M059J (cell line): Measurements from ENCODE around the gene N4BP3. TPM values are rescaled to one million over a fixed set of nuclear protein-coding genes. Genes with fewer than 3 reads are reported as not detected.
A peak's percentile ranks its signal among the peaks of the same experiment; 100 is the strongest.

Source experiments
- DNase-seq: peaks from one replicate; pipeline ENCODE4 v3.0.0-alpha.2; 2012; ENCODE audit warnings: low read depth
- total RNA-seq: library from RNA; depleted of rRNA; stranded (reverse); fragments of >200 nt; shearing (Covaris generic); gene quantifications from 2 replicates; pipeline ENCODE4 v1.2.3, GENCODE V29; 2014

Gene N4BP3
- total RNA-seq, 1 experiment from 2014 or later: 0.05 TPM

- no peak for DNase-seq
Observed at GRCh38 chr5:178103612-178104011, 9.7 kb upstream of the N4BP3 start.

DNA sequence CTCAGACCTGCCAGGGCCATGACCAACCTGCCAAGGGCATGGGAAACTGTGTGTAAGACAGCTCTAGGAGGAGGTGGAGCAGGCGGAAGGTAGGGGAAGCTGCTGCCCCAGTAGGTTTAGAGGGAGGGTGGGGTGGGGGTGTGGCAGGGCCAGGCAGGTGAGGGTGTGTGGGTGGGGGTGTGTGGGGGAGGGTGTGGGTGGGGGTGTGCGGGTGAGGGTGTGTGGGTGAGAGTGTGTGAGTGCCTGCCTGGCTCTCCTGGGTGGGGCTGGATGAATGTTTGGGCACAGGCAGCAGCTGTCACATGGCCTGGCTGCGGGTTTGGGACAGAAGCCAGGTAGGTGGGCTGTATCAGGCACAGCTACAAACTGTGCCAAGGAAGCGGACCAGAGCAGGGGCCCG lies 8.8 kb upstream of the N4BP3 start:
- DNase-seq: no peak

GRCh38 chr5:178106086-178106485 lies 7.2 kb upstream of the N4BP3 start:
- DNase-seq: no peak

GRCh38 chr5:178106556-178107239 lies 6.6 kb upstream of the N4BP3 start:
- no peak for DNase-seq

- no peak for DNase-seq
Observed at GRCh38 chr5:178107756-178108310, 5.5 kb upstream of the N4BP3 start.

GRCh38 chr5:178108446-178108845 lies 4.9 kb upstream of the N4BP3 start:
- no peak for DNase-seq

DNA sequence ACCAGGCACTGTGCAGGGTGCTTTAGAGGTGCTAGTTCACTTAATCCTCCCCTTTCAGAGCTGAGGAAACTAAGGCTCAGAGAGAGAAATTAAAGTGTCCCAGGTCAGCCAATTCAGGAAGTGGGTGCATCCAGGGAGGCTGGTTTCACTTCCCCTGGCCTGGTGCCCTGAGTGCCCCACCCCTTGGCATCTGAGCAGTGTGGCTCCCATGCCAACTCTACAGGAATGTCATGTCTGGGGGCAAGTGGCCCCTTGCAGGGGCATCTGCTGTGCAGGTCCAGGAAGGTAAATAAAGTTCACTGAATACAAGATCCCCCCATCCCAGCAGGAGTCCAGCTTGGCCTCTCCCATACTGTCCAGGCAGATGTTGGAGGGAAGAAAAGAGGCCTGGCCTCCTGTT lies 4.4 kb upstream of the N4BP3 start:
- no peak for DNase-seq

DNA sequence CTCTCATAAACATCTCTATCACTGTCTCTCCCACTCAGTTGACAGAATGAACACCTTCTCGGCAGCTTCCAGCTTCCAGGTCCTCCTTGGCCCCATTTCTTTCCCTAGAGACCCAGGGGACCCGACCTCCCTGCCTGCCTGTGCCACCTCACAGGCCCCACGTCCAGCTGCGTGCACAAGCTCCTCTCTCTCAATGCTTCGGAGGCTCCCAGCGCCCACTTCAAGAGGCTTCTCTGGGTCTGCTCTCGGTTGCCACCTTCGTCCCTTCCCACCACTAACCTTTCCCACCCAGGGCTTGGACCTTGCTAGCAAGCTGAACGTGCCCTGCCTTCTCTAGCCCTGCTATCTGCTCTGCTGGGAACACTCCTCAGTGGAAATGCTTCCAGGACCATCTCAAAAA lies 2.8 kb upstream of the N4BP3 start:
- DNase-seq: no peak

DNA sequence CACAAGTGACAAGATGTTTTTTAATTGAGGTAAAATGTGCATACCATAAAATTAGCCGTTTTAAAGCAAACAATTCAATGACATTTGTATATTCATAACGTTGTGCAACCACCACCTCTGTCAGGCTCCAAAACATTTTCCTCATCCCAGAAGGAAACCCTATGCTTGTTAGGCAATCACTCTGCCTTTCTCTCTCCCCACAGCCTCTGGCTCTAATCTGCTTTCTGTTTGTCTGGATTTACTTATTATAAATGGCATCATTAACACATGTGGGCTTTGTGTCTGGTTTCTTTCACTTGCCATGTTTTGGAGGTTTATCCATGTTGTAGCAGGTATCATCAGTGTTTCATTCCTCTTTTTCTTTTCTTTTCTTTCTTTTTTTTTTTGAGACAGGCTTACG lies 1.4 kb upstream of the N4BP3 start:
- no peak for DNase-seq

GRCh38 chr5:178112545-178112944 lies 787 bp upstream of the N4BP3 start:
- no peak for DNase-seq

- DNase-seq: no peak
Observed at GRCh38 chr5:178113841-178114324, 551 bp downstream of the N4BP3 start.

- DNase-seq: no peak
Observed at GRCh38 chr5:178114325-178115135, 1.2 kb downstream of the N4BP3 start.

DNA sequence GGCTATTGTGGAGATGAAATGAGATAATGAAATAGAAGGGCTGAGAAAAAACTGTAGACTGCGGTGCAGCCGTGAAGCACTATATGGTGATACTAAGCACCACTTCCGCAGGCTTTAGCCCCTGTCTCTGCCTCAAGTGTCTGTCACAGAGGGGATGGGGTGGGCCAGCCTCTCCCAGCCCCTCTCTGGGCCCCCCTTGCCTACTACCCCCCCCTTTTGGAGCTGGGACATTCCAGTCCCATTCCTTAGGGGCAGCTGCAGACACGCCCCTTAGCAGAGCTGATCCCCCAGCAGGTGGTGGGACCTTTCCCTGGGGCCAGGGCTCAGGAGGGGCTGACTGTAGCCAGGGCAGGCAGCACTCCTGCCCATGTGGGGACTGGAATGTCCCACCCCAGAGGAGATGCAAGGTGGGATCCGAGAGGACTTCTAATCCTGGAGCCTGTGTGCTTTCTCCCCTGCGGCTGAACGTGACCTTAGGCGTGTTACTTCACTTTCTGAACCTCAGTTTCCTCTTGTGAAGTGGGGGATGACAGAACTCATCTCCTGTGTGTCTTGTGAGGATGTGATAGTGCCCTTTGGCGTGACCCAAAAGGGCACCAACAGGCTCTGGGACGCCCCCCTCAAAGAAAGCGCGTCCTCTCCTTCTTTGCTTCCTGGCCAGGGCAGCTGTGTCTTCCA lies 1.9 kb downstream of the N4BP3 start:
- DNase-seq: no peak

DNA sequence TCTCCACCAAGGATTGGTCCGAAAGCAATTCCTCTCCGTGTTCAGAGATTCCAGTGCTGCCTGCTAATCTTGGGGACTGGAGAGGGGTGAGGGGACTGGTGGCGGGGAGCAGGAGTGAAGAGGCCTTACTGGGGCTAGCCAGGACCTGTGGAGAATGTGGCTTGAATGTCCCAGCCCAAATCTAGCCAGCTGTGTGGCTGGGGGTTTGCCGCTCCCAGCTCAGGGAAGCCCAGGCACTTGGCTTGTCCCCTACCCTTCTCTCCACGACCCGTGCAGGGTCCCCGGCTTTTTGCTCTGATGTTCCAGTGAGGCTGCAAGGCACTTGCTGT lies 2.4 kb downstream of the N4BP3 start:
- DNase-seq: no peak

DNA sequence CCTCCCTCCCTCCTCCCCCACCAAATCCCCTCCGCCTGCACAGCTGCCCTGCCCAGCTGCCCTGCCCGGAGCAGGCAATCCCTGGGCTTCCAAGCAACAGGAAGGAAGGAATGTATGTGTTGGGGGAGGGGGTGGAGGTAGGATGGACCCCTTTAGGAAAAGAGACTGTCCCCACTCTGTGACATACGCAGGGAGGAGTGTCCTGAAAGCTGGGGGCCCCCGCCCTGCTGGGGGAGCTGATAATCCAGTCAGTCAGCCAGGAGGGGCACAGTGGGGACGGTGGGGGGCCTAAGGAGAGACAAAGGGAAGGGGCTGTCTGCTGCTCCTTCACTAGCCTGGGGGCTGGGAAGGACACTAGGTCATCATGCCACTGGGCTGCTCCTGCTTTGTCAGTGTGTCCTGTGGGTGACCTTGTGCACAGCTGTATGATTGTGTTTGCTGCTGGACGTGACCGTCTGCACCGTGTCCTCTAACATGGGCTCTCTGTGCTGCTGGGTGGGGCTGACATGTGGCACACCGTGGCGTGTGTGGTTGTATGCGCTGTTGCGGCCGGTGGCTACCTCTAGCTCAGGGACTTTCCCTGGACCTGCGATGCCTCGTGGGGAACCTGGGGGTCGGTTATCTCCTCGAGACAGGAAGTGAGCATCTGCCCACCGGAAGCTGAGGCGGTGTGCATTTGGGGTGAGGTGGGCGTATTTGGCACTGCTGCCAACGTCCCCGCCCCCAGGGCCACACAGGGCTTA lies 3.0 kb downstream of the N4BP3 start:
- no peak for DNase-seq

- no peak for DNase-seq
Observed at GRCh38 chr5:178117923-178118701, 4.8 kb downstream of the N4BP3 start.

DNA sequence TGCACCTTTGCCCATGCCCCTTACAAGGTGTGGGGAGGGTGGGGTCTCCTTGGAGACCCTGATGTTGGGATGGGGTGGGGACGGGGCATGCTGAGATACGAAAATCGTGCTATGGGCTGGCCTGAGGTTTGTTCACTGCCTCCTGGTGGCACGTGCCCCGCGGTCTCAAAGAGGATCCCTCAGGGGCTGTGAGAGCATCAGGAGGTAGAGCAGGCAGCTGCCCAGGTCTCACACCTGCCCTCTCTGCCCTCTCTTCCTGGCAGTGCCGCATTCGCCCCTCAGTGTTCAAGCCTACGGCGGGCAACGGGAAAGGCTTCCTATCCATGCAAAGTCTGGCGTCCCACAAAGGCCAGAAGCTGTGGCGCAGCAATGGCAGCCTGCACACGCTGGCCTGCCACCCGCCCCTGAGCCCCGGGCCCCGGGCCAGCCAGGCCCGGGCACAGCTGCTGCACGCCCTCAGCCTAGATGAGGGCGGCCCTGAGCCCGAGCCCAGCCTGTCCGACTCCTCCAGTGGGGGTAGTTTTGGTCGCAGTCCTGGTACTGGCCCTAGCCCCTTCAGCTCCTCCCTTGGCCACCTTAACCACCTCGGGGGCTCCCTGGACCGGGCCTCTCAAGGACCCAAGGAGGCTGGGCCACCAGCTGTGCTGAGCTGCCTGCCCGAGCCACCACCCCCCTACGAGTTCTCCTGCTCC lies 6.7 kb downstream of the N4BP3 start:
- no peak for DNase-seq

- peak; percentile 47 for DNase-seq
Observed at GRCh38 chr5:178120607-178121357, 7.5 kb downstream of the N4BP3 start.

GRCh38 chr5:178121391-178122276 lies 8.3 kb downstream of the N4BP3 start:
- DNase-seq: no peak
